HT1080 (cell line): Measurements from ENCODE around the gene AMZ1. TPM values are rescaled to one million over a fixed set of nuclear protein-coding genes. Genes with fewer than 3 reads are reported as not detected.
A peak's percentile ranks its signal among the peaks of the same experiment; 100 is the strongest.
"Not testable (repeated sequence)": the region's sequence is repeated elsewhere in the genome, so short reads cannot be mapped to it uniquely, and the experiment has no call there.

Experiments used
- DNase-seq: peaks from one replicate; pipeline ENCODE4 v3.0.0-alpha.2; 2015; ENCODE audit warnings: low read depth
- total RNA-seq: library from RNA; depleted of rRNA; stranded (reverse); fragments of >200 nt; shearing (Covaris generic); gene quantifications from 2 replicates; pipeline ENCODE4 v1.2.3, GENCODE V29; 2014

The AMZ1 gene
- total RNA-seq, 1 experiment from 2014 or later: not detected

- DNase-seq: no peak
These were observed 22.3 kb downstream of the AMZ1 start for GRCh38 chr7:2710286-2710655.

- DNase-seq: peak; percentile 32
These were observed 23.0 kb downstream of the AMZ1 start for GRCh38 chr7:2710901-2711551.

GRCh38 chr7:2711895-2712675 is 24.1 kb downstream of the AMZ1 start:
- DNase-seq: no peak

DNA sequence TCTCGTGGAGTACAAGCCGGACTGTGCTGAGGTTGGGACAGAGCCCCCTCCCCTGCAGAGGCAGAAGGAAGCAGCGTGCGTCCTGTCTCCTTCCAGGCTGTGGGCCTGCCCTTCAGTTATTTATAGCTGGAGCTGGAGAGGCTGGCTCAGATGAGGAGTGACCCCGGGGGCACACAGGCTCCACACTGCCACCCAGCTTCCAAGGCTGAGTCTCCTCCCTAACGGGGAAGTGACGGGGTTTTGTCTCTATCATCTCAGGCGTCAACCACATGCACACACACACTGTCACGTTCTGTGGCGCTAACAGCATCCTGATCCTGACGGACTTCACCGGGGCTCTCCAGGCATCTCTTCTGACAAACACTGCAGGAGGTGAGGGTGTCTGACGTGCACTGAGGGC is 25.4 kb downstream of the AMZ1 start:
- DNase-seq: no peak

- DNase-seq: no peak
These were observed 26.0 kb downstream of the AMZ1 start for GRCh38 chr7:2713978-2714377.

DNA sequence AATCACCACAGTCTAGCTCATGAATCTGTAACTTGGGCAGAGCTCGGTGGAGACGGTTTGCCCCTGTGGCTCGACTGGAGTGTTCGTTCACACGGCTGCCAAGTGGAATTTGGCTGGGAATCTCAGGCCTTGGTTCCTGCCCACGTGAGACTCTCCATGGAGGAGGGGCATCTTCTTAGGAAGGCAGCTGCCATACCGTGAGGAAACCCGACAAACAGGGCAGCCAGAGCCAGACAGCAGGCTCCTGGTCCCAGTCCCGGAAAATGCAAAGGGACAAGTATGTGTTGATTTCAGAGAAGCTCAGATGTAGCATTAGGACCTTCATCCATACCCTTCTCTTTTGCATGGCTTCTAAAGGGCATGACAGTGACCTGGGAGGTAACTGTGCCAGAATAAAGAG is 26.6 kb downstream of the AMZ1 start:
- DNase-seq: no peak

DNA sequence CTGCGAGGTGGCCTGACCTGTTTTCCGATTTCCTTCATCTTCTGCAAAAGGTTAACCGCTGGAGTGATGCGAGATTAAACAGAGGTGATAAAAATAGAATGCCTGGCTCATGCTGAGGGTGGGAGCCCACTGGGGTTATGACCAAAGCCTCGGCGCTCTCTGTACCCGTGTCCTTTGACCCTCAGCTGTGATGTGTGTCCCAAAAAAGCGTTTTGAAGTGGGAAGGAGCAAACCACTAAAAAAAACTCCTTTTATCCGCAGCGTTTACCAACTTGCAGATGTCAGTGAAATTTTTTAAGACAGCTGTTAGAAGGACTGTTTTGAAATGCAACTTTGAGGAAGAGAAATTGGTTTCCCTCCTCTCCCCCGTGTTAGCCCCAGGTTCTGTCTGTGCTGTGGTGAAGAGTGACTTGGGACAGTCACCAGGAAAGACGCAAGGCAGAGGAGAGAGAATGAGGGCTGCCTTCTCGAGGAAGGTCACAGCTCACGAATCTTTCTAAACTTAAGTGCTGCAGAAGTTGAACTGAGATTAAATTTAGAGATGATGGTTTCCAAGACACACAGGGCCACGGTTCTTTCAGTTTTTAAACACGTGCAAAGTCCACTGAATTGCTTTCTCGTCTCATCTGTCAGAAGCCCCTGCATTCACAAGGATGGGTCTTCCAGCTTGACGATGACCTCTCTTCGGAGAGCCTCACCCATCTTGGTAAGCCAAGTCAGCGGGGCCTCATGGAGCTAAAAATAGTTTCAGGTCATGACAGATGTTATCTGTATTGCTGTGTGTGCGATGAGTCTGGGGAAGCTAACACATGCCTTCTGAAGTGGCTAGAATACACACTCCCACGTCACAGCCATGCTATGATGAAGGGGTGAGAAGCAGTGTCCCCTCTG is 27.6 kb downstream of the AMZ1 start:
- no peak for DNase-seq

- no peak for DNase-seq
These were observed 28.5 kb downstream of the AMZ1 start for GRCh38 chr7:2716488-2716887.

DNA sequence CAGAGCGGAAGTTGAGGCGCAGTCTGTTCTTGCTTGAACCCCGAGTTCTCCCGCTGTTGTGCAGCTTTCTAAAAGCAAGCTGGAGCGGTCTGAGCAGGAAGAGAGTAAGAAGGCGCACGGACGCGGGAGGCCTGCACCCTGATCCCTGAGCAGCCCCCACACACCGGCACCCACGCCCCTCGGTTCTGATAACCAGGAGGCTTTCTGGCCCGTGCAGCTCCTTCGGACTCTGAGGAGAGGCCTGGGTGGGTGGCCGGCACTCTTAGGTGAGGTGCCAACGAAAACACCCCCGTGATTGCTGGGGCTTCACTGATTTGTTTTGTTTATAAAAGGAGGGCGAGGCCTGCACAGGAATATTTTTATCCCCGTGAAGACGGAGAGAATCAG is 28.9 kb downstream of the AMZ1 start:
- DNase-seq: no peak

- DNase-seq: no peak
These were observed 29.6 kb downstream of the AMZ1 start for GRCh38 chr7:2717293-2718261.

DNA sequence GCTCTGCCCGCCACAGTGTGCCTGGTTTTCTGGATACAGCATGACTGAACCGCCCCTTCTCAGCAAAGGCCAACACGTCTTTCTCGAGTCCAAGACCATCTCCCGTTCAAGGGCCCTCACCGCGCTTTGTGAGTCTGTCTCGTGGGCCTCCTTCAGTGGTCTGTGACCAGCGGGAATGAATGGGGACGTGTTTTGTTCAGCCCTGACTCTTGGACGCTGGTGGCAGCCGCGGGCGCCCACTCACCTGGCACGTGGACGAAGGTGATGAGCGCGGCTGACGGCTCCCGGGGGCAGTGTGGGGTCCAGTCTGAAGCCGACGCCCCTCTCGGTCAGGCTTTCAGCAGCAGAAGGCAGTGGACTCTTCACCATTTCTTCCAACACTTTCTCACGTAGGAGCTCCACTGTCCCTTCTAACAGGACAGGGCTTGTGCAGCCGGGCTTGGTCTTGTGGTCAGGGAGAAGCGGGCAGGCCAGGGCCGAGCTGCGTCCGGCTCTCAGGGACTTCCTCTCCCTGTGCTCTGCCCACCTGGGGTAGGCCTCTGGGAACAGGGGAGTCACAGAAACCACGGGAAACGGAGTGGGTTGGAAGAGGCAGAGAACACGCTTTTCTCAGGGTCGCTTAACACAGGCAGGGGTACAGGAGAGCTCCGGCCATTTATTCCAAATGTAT is 30.4 kb downstream of the AMZ1 start:
- DNase-seq: no peak

DNA sequence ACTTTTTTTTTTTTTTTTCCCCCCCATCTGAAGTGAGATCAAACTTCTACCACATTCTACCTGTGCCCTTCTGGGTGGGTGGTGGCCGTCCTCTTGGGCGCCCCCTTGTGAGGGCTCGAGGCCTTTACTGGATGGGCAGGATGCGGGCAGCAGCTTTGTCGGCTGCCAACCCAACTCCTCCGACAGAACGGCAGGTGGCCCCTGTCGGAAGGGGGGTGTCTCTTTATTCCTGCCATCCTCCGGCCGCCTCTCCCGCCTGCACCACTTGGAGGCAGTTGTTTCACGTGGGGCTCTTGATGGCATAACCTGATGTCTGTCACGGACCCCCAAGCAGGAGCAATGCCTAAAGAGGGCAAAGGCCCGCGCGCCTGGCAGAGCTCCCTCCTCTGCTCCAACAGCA is 31.0 kb downstream of the AMZ1 start:
- no peak for DNase-seq

DNA sequence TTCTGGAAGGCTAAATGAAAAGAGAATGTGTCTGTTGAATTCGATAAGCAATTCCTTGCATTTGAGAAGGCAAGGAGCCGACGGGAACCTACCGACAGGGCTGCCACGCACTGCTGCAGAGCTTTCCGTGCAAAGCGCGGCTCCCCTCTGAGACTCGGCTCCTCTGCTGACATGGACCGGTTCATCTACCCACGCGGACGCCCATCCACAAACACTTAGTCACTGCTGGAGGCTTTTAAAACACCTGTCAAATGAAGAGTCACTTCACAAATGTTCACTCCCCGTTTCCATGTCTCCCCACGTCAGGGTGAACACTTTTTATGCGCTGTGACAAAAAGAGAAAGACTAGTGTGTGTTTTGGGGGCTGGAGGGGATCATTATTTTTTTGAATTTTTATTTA is 32.0 kb downstream of the AMZ1 start:
- no peak for DNase-seq

- no peak for DNase-seq
These were observed 33.8 kb downstream of the AMZ1 start for GRCh38 chr7:2721842-2722241.

DNA sequence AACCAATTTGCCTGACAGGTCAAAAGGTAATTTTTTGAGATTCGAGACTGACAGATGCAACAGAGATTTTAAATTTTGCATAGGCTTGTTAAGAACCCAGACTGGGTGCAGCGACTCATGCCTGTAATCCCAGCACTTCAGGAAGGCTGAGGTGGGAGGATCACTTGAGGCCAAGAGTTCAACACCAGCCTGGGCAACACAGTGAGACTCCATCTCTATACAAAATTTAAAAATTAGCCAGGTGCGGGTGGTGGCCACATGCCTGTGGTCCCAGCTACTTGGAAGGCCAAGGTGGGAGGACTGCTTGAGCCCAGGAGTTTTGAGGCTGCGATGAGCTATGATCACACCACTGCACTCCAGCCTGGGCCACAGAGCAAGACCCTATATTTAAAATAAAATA is 34.6 kb downstream of the AMZ1 start:
- DNase-seq: no peak

DNA sequence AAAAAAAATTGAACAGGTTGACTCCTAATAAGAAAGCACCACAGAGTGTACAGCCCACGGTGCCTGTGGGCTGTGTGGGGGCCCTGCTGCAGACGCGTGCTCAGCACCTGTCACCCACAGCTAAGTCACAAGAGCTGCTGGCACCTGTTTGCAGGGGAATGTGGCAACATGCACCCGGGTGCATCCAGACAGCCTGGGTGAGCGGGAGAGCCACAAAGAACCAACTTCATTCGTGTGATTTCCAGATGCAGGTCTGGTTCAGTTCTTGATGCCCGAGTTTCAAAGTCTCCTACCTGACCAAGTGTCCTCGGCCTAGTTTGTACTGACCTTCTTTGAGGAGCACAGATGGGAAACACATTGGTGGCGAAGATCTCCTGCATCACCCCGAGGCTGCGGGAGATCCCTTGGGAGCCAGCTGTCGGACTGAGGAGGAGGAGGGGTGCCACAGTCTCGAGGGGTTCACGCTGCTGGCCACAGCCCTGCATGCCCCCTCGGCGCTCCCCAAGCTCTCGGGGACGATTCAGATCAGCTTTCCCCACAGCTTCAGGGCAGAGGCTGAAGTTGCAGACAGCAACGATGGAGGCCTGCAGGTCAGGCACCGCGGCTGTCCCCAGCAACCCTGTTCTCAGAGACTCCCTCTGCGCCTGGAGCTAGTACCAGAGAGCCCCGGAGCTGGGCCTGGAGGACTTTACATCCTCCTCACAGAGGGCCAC is 35.3 kb downstream of the AMZ1 start:
- DNase-seq: no peak

- DNase-seq: not testable (repeated sequence)
These were observed 36.0 kb downstream of the AMZ1 start for GRCh38 chr7:2724036-2724435.

DNA sequence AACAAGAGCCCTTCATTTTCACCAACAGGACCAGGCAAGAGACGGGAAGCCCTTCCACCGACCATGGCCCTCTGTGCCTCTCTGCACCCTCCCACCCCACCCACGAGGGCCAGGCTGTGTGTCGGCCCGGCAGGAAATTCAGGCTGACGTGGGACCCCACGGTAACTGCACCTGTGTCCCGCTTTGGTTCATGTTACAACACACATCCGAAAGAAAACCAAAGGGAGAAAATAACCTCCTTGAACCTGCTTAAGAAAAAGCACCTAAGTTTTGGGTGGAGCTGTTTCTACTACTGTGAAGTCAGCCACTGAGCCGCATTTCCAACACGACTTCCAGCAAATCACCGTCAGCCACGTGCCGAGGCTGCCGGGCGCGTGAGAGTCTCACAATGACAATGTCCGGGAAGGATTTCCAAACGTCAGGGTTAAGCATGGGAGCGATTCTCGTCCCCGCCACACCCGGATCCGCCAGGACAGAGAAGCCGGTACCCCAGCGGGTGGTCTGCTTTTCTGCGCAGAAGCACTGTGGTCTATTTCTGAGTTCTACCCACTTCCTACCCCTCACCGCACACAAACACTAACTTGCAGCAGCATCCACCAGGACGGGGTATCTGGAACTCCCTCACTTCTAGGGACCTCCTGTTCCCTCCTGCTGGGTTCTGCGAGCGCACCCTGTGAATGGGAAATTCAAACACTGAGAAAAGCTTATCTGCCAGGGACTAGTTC is 36.6 kb downstream of the AMZ1 start:
- DNase-seq: no peak
